HG03439 (cell line): Measurements from ENCODE around the gene CDC34.

Experiments
- ATAC-seq: cut with Tn5 transposase; IDR thresholded peaks from one replicate; pipeline ENCODE4 v1.9.1; 2021; ENCODE audit warnings: mild to moderate bottlenecking, moderate library complexity; ENCODE audit not compliant: unreplicated experiment

CDC34 gene

GRCh38 chr19:531753-532560 lies at the start of gene CDC34:
CDC34 (plus strand) TSS chr19:531760; CDS start chr19:531932, 172 bp downstream.
- peak; percentile 10 for ATAC-seq

GRCh38 chr19:482186-483041 lies 49.1 kb upstream of the CDC34 start:
- ATAC-seq: no peak

- no peak for ATAC-seq
Observed at GRCh38 chr19:483332-484072, 48.1 kb upstream of the CDC34 start.

- no peak for ATAC-seq
Observed at GRCh38 chr19:484494-484893, 47.1 kb upstream of the CDC34 start.

- no peak for ATAC-seq
Observed at GRCh38 chr19:485077-485476, 46.5 kb upstream of the CDC34 start.

GRCh38 chr19:485583-486236 lies 45.9 kb upstream of the CDC34 start:
- no peak for ATAC-seq

- ATAC-seq: peak; percentile 76
Observed at GRCh38 chr19:488505-489417, 42.8 kb upstream of the CDC34 start.

GRCh38 chr19:489418-490196 lies 42.0 kb upstream of the CDC34 start:
- ATAC-seq: no peak

- no peak for ATAC-seq
Observed at GRCh38 chr19:491146-491741, 40.3 kb upstream of the CDC34 start.

- ATAC-seq: no peak
Observed at GRCh38 chr19:492091-492531, 39.4 kb upstream of the CDC34 start.

GRCh38 chr19:493391-494170 lies 38.0 kb upstream of the CDC34 start:
- ATAC-seq: no peak

- ATAC-seq: no peak
Observed at GRCh38 chr19:494171-495080, 37.1 kb upstream of the CDC34 start.

GRCh38 chr19:495081-495401 lies 36.5 kb upstream of the CDC34 start:
- no peak for ATAC-seq

GRCh38 chr19:495402-496111 lies 36.0 kb upstream of the CDC34 start:
- ATAC-seq: no peak

- ATAC-seq: no peak
Observed at GRCh38 chr19:496112-496665, 35.4 kb upstream of the CDC34 start, which contains the start of gene MADCAM1. MADCAM1 (plus strand) TSS chr19:496486; CDS start chr19:496500, 14 bp downstream.

- no peak for ATAC-seq
Observed at GRCh38 chr19:496986-497385, 34.6 kb upstream of the CDC34 start.
